ENCODE data around the gene KCNK5.

Gene KCNK5

DNA sequence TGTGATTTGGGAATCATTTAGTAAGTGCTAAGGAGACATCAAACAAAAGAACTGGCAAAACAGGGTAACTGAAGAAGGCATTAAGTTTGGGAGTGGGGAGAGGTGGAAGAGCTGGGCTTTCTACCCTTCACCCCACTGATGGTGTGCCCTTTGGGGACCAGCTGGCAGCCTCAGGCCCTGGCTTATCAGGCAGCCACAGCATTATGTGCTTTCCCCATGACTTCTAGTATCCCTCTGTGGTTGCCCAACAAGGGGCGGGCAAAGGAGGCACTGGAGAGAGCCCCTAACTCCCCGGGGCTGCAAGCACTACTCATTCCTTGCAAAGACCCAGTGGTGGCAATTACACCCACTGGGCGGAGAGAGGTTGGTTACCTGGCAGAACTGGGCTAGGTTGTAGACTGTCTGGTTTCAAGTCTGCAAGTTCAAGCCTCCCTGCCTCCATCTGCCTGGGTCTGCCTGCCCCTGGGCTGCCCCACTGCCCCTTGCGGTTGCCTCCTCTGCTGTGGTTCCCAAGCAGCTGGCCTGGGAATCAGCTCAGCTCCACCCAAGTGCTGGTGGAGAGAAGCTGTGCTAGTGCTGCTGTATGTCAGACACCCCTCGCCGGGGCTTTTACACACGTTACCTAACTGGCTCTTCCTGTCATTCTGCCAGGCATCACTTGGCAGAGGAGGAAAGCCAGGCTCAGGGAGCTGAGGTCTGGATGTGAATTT is 29.9 kb downstream of the KCNK5 start:
- H3K4me3 ChIP-seq (ENCODE audit: insufficient read depth, low read depth, low read length), result no peak overlapping the region
- whole genome bisulfite sequencing, 2 experiments, result 91% methylated on average over 7 of the region's 7 CpGs
- no peaks in the 10 kb centered on the region for H3K9me3 ChIP-seq (ENCODE audit: control insufficient read depth, low read length)
- peaks cover 15% of the 10 kb centered on the region for H3K36me3 ChIP-seq (ENCODE audit: control insufficient read depth, insufficient read depth, low read length)
- H3K27me3 ChIP-seq (ENCODE audit: control insufficient read depth, insufficient read depth, low read length, poor library complexity, severe bottlenecking), result no peaks in the 10 kb centered on the region
- peaks cover 9% of the 10 kb centered on the region for H3K4me1 ChIP-seq (ENCODE audit: control insufficient read depth, insufficient read depth, low read length)
- no peak overlapping the region for H3K27ac ChIP-seq (ENCODE audit: insufficient read depth, low read depth, low read length, poor library complexity, severe bottlenecking)

DNA sequence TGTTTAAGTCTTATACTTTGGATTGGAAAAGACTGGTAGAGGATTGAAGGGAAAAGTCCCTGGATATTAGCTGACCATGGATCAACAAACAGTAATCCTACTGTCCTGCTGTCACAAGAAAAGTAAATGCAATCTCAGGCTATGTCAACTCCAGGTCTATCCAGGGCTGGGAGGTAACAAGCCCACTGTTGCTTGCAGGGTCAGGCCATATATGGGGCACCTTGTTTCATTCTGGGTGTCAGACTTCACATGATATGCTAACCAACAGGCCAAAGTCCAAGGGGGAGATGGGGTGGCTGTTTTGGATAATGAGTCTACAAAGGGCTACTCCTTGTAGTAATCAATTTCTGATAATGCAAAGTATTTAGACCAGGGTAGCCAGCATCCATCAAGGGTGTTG is 30.7 kb downstream of the KCNK5 start:
- Histone ChIP-seq H3K36me3 (ENCODE audit: control insufficient read depth, insufficient read depth, low read length) (peaks cover 17% of the 10 kb centered on the region), H3K27ac (ENCODE audit: insufficient read depth, low read depth, low read length, poor library complexity, severe bottlenecking) (no peak overlapping the region), H3K4me3 (ENCODE audit: insufficient read depth, low read depth, low read length) (no peak overlapping the region), H3K4me1 (ENCODE audit: control insufficient read depth, insufficient read depth, low read length) (peaks cover 7% of the 10 kb centered on the region), H3K9me3 (ENCODE audit: control insufficient read depth, low read length) (no peaks in the 10 kb centered on the region), H3K27me3 (ENCODE audit: control insufficient read depth, insufficient read depth, low read length, poor library complexity, severe bottlenecking) (no peaks in the 10 kb centered on the region)

GRCh38 chr6:39197922-39198500 is 31.3 kb downstream of the KCNK5 start:
- H3K27me3 ChIP-seq (ENCODE audit: control insufficient read depth, insufficient read depth, low read length, poor library complexity, severe bottlenecking), result no peaks in the 10 kb centered on the region
- no peak overlapping the region for H3K4me3 ChIP-seq (ENCODE audit: insufficient read depth, low read depth, low read length)
- no peak overlapping the region for H3K27ac ChIP-seq (ENCODE audit: insufficient read depth, low read depth, low read length, poor library complexity, severe bottlenecking)
- no peaks in the 10 kb centered on the region for H3K9me3 ChIP-seq (ENCODE audit: control insufficient read depth, low read length)
- peaks cover 11% of the 10 kb centered on the region for H3K4me1 ChIP-seq (ENCODE audit: control insufficient read depth, insufficient read depth, low read length)
- peaks cover 17% of the 10 kb centered on the region for H3K36me3 ChIP-seq (ENCODE audit: control insufficient read depth, insufficient read depth, low read length)

- H3K27me3 ChIP-seq (ENCODE audit: control insufficient read depth, insufficient read depth, low read length, poor library complexity, severe bottlenecking), result no peaks in the 10 kb centered on the region
- H3K27ac ChIP-seq (ENCODE audit: insufficient read depth, low read depth, low read length, poor library complexity, severe bottlenecking), result no peak overlapping the region
- peaks cover 11% of the 10 kb centered on the region for H3K4me1 ChIP-seq (ENCODE audit: control insufficient read depth, insufficient read depth, low read length)
- H3K36me3 ChIP-seq (ENCODE audit: control insufficient read depth, insufficient read depth, low read length), result peaks cover 17% of the 10 kb centered on the region
- WGBS, 2 experiments, result 95 to 99% methylated on average over 4 of the region's 4 CpGs
- H3K9me3 ChIP-seq (ENCODE audit: control insufficient read depth, low read length), result no peaks in the 10 kb centered on the region
- no peak overlapping the region for H3K4me3 ChIP-seq (ENCODE audit: insufficient read depth, low read depth, low read length)
Observed at GRCh38 chr6:39197521-39197920, 31.8 kb downstream of the KCNK5 start.

GRCh38 chr6:39196673-39197091 is 32.6 kb downstream of the KCNK5 start:
- no peaks in the 10 kb centered on the region for H3K27me3 ChIP-seq (ENCODE audit: control insufficient read depth, insufficient read depth, low read length, poor library complexity, severe bottlenecking)
- peaks cover 11% of the 10 kb centered on the region for H3K4me1 ChIP-seq (ENCODE audit: control insufficient read depth, insufficient read depth, low read length)
- H3K9me3 ChIP-seq (ENCODE audit: control insufficient read depth, low read length), result no peaks in the 10 kb centered on the region
- WGBS, 2 experiments, result 89 to 96% methylated on average over 3 of the region's 3 CpGs
- peaks cover 17% of the 10 kb centered on the region for H3K36me3 ChIP-seq (ENCODE audit: control insufficient read depth, insufficient read depth, low read length)
- H3K27ac ChIP-seq (ENCODE audit: insufficient read depth, low read depth, low read length, poor library complexity, severe bottlenecking), result no peak overlapping the region
- no peak overlapping the region for H3K4me3 ChIP-seq (ENCODE audit: insufficient read depth, low read depth, low read length)

- H3K9me3 ChIP-seq (ENCODE audit: control insufficient read depth, low read length), result no peaks in the 10 kb centered on the region
- no peak overlapping the region for H3K27ac ChIP-seq (ENCODE audit: insufficient read depth, low read depth, low read length, poor library complexity, severe bottlenecking)
- H3K4me1 ChIP-seq (ENCODE audit: control insufficient read depth, insufficient read depth, low read length), result peaks cover 11% of the 10 kb centered on the region
- H3K4me3 ChIP-seq (ENCODE audit: insufficient read depth, low read depth, low read length), result no peak overlapping the region
- no peaks in the 10 kb centered on the region for H3K27me3 ChIP-seq (ENCODE audit: control insufficient read depth, insufficient read depth, low read length, poor library complexity, severe bottlenecking)
- WGBS, 2 experiments, result 96 to 97% methylated on average over 3 of the region's 3 CpGs
- H3K36me3 ChIP-seq (ENCODE audit: control insufficient read depth, insufficient read depth, low read length), result peaks cover 17% of the 10 kb centered on the region
Observed at GRCh38 chr6:39195792-39196385, 33.4 kb downstream of the KCNK5 start.

GRCh38 chr6:39194466-39194865 is 34.8 kb downstream of the KCNK5 start:
- Histone ChIP-seq H3K4me1 (ENCODE audit: control insufficient read depth, insufficient read depth, low read length) (peaks cover 13% of the 10 kb centered on the region), H3K9me3 (ENCODE audit: control insufficient read depth, low read length) (no peaks in the 10 kb centered on the region), H3K36me3 (ENCODE audit: control insufficient read depth, insufficient read depth, low read length) (peaks cover 17% of the 10 kb centered on the region), H3K27me3 (ENCODE audit: control insufficient read depth, insufficient read depth, low read length, poor library complexity, severe bottlenecking) (no peaks in the 10 kb centered on the region), H3K27ac (ENCODE audit: insufficient read depth, low read depth, low read length, poor library complexity, severe bottlenecking) (no peak overlapping the region), H3K4me3 (ENCODE audit: insufficient read depth, low read depth, low read length) (no peak overlapping the region)
- WGBS, 2 experiments, result 95 to 96% methylated on average over 8 to 9 of the region's 9 CpGs

GRCh38 chr6:39193201-39193791 is 36.0 kb downstream of the KCNK5 start:
- WGBS, 2 experiments, result 64 to 75% methylated on average over 2 of the region's 2 CpGs
- Histone ChIP-seq H3K27me3 (ENCODE audit: control insufficient read depth, insufficient read depth, low read length, poor library complexity, severe bottlenecking) (no peaks in the 10 kb centered on the region), H3K27ac (ENCODE audit: insufficient read depth, low read depth, low read length, poor library complexity, severe bottlenecking) (peak overlapping the region; percentile 93), H3K4me3 (ENCODE audit: insufficient read depth, low read depth, low read length) (no peak overlapping the region), H3K4me1 (ENCODE audit: control insufficient read depth, insufficient read depth, low read length) (peaks cover 13% of the 10 kb centered on the region), H3K36me3 (ENCODE audit: control insufficient read depth, insufficient read depth, low read length) (peaks cover 17% of the 10 kb centered on the region), H3K9me3 (ENCODE audit: control insufficient read depth, low read length) (no peaks in the 10 kb centered on the region)

DNA sequence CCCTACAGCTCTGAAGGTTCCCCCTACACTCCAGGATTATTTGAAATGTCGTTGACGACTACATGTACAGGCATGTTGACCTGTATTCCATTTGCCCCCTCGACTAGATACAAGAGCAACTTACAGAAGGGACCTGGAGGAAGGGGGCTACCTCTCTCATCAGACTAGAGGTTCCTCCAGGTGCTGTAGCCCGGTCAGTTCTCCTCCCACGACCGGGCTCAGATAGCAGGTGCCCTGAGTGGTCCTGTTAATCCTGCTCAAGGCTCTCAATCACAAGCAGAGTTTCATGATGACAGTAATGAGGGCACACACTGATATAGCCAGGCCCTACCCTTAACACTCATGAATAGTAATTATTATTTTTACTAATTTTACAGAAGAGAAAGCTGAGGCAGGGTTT is 36.5 kb downstream of the KCNK5 start:
- Histone ChIP-seq H3K9me3 (ENCODE audit: control insufficient read depth, low read length) (no peaks in the 10 kb centered on the region), H3K27ac (ENCODE audit: insufficient read depth, low read depth, low read length, poor library complexity, severe bottlenecking) (peak overlapping the region; percentile 93), H3K4me1 (ENCODE audit: control insufficient read depth, insufficient read depth, low read length) (peaks cover 13% of the 10 kb centered on the region), H3K27me3 (ENCODE audit: control insufficient read depth, insufficient read depth, low read length, poor library complexity, severe bottlenecking) (no peaks in the 10 kb centered on the region), H3K4me3 (ENCODE audit: insufficient read depth, low read depth, low read length) (no peak overlapping the region), H3K36me3 (ENCODE audit: control insufficient read depth, insufficient read depth, low read length) (peaks cover 17% of the 10 kb centered on the region)
- WGBS, 2 experiments, result 92 to 95% methylated on average over 6 of the region's 6 CpGs

GRCh38 chr6:39191236-39191930 is 37.9 kb downstream of the KCNK5 start:
- Histone ChIP-seq H3K9me3 (ENCODE audit: control insufficient read depth, low read length) (no peaks in the 10 kb centered on the region), H3K4me1 (ENCODE audit: control insufficient read depth, insufficient read depth, low read length) (peaks cover 13% of the 10 kb centered on the region), H3K4me3 (ENCODE audit: insufficient read depth, low read depth, low read length) (no peak overlapping the region), H3K36me3 (ENCODE audit: control insufficient read depth, insufficient read depth, low read length) (peaks cover 17% of the 10 kb centered on the region), H3K27me3 (ENCODE audit: control insufficient read depth, insufficient read depth, low read length, poor library complexity, severe bottlenecking) (no peaks in the 10 kb centered on the region), H3K27ac (ENCODE audit: insufficient read depth, low read depth, low read length, poor library complexity, severe bottlenecking) (no peak overlapping the region)
- 95 to 96% methylated on average over 23 of the region's 23 CpGs for WGBS, 2 experiments

Measured in ectodermal cell (in vitro differentiated cells).